Lung (tissue), 12 donors: ENCODE results near the gene KNOP1. TPM values are rescaled to one million over a fixed set of nuclear protein-coding genes. Genes with fewer than 3 reads are reported as not detected.

Experiments
- ATAC-seq: fragments of 200-7000 bp; cut with Tn5 transposase; one replicate; pipeline ENCODE4 v1.9.1; 2020; ENCODE audit warnings: moderate number of reproducible peaks; ENCODE audit not compliant: insufficient read depth, low FRiP score
- DNase-seq, 3 donors: peaks; one replicate each; pipeline ENCODE4 v3.0.0-alpha.2; 2013 to 2017
- H3K27ac ChIP-seq, 2 donors: one replicate each; pipeline ENCODE4 v1.5.1; 2013; ENCODE audit warnings: mild to moderate bottlenecking in 2 of 2, moderate library complexity in 2 of 2, control low read depth in 1 of 2, inconsistent platforms in 1 of 2, low read depth in 1 of 2, low read length in 1 of 2
- H3K27me3 ChIP-seq, 3 donors: one replicate each; pipeline ENCODE4 v1.5.1; 2013; ENCODE audit warnings: low read length in 2 of 3; ENCODE audit not compliant: control insufficient read depth in 3 of 3, insufficient read depth in 3 of 3
- H3K36me3 ChIP-seq, 4 donors: one replicate each; pipeline ENCODE4 v1.5.1; 2013; ENCODE audit warnings: low read length in 4 of 4, mild to moderate bottlenecking in 1 of 4, moderate library complexity in 1 of 4; ENCODE audit not compliant: control insufficient read depth in 4 of 4, insufficient read depth in 4 of 4
- H3K4me1 ChIP-seq, 5 donors: one replicate each; pipeline ENCODE4 v1.5.1; 2013; ENCODE audit warnings: low read length in 5 of 5, mild to moderate bottlenecking in 2 of 5, moderate library complexity in 1 of 5; ENCODE audit not compliant: control insufficient read depth in 5 of 5, insufficient read depth in 5 of 5
- H3K4me3 ChIP-seq: one replicate; pipeline ENCODE4 v1.5.1; 2013; ENCODE audit warnings: mild to moderate bottlenecking, control low read depth, moderate library complexity
- H3K9ac ChIP-seq, 2 donors: one replicate each; pipeline ENCODE4 v1.5.1; 2013; ENCODE audit warnings: low read length in 2 of 2, control low read depth in 1 of 2; ENCODE audit not compliant: insufficient read depth in 1 of 2
- H3K9me3 ChIP-seq, 4 donors: one replicate each; pipeline ENCODE4 v1.5.1; 2013; ENCODE audit warnings: low read length in 3 of 4, mild to moderate bottlenecking in 1 of 4, moderate library complexity in 1 of 4; ENCODE audit not compliant: control insufficient read depth in 4 of 4, insufficient read depth in 3 of 4
- WGBS, 2 donors: extraction: QIAGEN DNeasy Blood & Tissue Kit; methylation state at CpG; one replicate each; pipeline ENCODE4 v1.1.7; 2013; 5-methylcytosine and 5-hydroxymethylcytosine counted together
- polyA plus RNA-seq, 2 donors: library from polyadenylated mRNA; stranded (reverse); fragments of 200-250 nt; gene quantifications; one replicate each; pipeline ENCODE4 v1.2.1, GENCODE V29; 2013
- total RNA-seq, 2 donors: library from RNA; depleted of rRNA in 1 of 2; stranded (reverse); fragments of >200 nt in 1 of 2; gene quantifications; one replicate each; pipeline ENCODE4 v1.2.1, GENCODE V29; 2014 to 2021
- TF ChIP-seq, protein P1 (sequence below): IDR thresholded peaks from 2 replicates; pipeline ENCODE4 v1.5.1; 2012; ENCODE audit warnings: mild to moderate bottlenecking; ENCODE audit errors: control extremely low read depth, extremely low read depth
- donor health status: control.
- donor health status: control.
- donor health status: Bipolar disorder and iron deficiency.
- donor health status: healthy.
- donor health status: DM: yes; HTN: yes; CAD: no.

Gene KNOP1
- total and polyA plus RNA-seq, 4 donors = 11.7 to 14.7 (median 13.5) TPM

DNA sequence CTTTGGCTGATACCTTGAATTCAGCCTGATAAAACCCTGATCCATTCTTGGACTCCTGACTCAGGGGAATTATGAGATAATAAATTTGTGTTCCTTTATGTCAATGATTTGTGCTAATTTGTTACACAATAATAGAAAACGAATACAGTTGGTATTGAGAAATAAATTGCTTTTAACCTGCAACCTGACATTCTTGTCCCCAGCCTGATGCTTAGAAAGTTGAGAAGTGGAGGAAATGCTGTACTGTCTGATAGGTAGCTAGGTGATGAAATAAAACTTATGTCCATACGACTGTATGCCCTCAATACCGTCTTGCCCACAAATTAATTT lies 10.6 kb upstream of the KNOP1 start:
- no peak overlapping the region for H3K9ac ChIP-seq
- H3K9me3 ChIP-seq = no peaks in the 10 kb centered on the region
- WGBS, 2 donors = 71 to 85% methylated on average over 3 of the region's 3 CpGs
- no peaks in the 10 kb centered on the region for H3K27me3 ChIP-seq
- no peak overlapping the region for H3K4me3 ChIP-seq
- no peak overlapping the region for H3K27ac ChIP-seq
- H3K4me1 ChIP-seq = no peaks in the 10 kb centered on the region
- H3K36me3 ChIP-seq = peaks cover 0 to 5% (median under 1%) of the 10 kb centered on the region in 4 donors
- TF ChIP-seq, protein P1, sequence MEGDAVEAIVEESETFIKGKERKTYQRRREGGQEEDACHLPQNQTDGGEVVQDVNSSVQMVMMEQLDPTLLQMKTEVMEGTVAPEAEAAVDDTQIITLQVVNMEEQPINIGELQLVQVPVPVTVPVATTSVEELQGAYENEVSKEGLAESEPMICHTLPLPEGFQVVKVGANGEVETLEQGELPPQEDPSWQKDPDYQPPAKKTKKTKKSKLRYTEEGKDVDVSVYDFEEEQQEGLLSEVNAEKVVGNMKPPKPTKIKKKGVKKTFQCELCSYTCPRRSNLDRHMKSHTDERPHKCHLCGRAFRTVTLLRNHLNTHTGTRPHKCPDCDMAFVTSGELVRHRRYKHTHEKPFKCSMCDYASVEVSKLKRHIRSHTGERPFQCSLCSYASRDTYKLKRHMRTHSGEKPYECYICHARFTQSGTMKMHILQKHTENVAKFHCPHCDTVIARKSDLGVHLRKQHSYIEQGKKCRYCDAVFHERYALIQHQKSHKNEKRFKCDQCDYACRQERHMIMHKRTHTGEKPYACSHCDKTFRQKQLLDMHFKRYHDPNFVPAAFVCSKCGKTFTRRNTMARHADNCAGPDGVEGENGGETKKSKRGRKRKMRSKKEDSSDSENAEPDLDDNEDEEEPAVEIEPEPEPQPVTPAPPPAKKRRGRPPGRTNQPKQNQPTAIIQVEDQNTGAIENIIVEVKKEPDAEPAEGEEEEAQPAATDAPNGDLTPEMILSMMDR = no peak
- no peak for ATAC-seq
- no peak for DNase-seq

DNA sequence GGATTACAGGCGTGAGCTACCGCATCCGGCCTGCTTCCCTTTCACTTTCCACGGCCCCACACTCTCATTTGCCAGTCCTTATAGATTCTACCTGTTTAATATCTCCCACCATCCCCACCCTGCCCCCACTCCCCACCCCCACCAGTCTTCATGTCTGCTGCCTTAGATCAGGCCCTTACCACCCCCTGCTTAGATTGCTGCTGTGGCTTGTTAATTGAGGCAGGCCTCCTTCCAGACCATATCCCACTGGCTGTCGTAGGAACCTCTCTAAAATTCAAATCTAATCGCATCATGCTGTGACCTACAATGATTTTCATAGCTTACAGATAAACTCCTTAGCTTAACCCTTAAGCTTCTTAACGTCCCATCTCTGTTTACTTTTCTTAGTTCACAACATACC lies 5.0 kb upstream of the KNOP1 start:
- WGBS, 2 donors = 89 to 95% methylated on average over 7 of the region's 7 CpGs
- TF ChIP-seq, protein P1 = no peak

DNA sequence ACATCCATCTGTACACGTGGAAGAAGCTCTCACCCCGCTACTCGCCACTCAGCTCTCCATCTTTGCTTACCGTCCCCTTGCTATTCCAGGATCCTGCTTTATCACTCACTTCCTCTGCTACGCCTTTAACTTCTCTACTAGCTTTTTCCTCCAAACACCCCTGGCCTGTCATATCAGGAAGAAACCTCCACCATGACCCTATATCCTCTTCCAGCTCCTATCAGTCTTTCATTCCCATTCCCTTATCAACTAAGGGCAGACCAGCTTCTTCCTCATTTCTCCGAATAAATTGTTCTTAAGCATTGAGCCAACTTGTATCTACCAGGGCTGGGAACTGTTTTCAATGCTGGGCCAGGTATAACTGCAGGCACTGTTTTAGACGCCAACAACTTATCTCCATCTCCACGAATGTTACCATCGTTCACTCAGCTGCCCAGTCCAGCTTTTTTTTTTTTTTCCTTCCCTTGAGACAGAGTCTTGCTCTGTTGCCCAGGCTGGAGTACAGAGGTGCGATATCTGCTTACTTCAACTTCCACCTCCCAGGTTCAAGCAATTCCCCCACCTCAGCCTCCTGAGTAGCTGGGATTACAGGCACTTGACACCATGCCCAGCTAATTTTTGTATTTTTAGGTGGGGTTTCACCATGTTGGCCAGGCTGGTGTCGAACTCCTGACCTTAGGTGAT lies 4.4 kb upstream of the KNOP1 start:
- no peak for ATAC-seq
- WGBS, 2 donors = 69 to 78% methylated on average over 11 of the region's 11 CpGs
- Histone ChIP-seq H3K4me1 (peaks cover 0 to 10% (median 6%) of the 10 kb centered on the region in 5 donors), H3K27ac (no peak overlapping the region), H3K9me3 (no peaks in the 10 kb centered on the region), H3K9ac (peak overlapping the region in 1 of 2 donors; percentile 32), H3K4me3 (no peak overlapping the region), H3K27me3 (no peaks in the 10 kb centered on the region), H3K36me3 (peaks cover 0 to 1% (median 0%) of the 10 kb centered on the region in 4 donors)
- TF ChIP-seq, protein P1 = no peak
- no peak for DNase-seq

More for the DNA sequence above, 5.0 kb upstream of the KNOP1 start:
- no peak overlapping the region for H3K4me3 ChIP-seq
- no peak overlapping the region for H3K27ac ChIP-seq
- no peaks in the 10 kb centered on the region for H3K27me3 ChIP-seq
- DNase-seq (no peak), ATAC-seq (no peak)
- H3K9ac ChIP-seq = no peak overlapping the region
- H3K9me3 ChIP-seq = no peaks in the 10 kb centered on the region
- H3K4me1 ChIP-seq = peaks cover 0 to 10% (median 6%) of the 10 kb centered on the region in 5 donors
- H3K36me3 ChIP-seq = peaks cover 0 to 1% (median 0%) of the 10 kb centered on the region in 4 donors

DNA sequence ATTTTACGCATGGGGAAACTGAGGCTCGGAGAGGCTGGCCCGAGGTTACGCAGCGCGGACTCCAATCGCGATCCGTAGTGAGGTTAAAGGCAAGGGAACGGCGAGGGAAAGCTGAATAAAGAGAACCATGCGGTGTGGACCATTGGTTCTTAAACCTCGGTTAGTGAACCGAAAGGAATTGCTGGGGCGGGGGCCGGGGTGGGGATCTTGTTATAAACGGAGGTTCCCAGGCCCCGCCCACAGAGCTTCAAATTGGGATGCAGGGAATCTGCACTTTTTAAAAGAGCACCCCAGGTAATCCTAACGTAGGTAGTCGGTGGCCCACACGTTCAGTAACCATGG lies 568 bp upstream of the KNOP1 start:
- Histone ChIP-seq H3K4me1 (peaks cover 1 to 20% (median 14%) of the 10 kb centered on the region in 5 donors), H3K4me3 (peak overlapping the region; percentile 100), H3K27me3 (no peaks in the 10 kb centered on the region), H3K9ac (peak overlapping the region in 1 of 2 donors; percentile 56), H3K36me3 (peaks cover 3 to 6% (median 5%) of the 10 kb centered on the region in 4 donors), H3K9me3 (no peaks in the 10 kb centered on the region), H3K27ac (peak overlapping the region; percentile 76 to 78)
- DNase-seq (no peak), ATAC-seq (no peak)
- TF ChIP-seq, protein P1 = no peak
- WGBS, 2 donors = 1% methylated on average over 21 of the region's 21 CpGs
